ENCODE measurements around the gene CNN2. TPM values are rescaled to one million over a fixed set of nuclear protein-coding genes. Genes with fewer than 3 reads are reported as not detected.
A peak's percentile ranks its signal among the peaks of the same experiment; 100 is the strongest.

Gene CNN2
- total RNA-seq (2021), result 524 and 529 TPM in 2 replicates
- long read RNA-seq, transcript CNN2-201 (7 exons, 2,179 nt), result major isoform, 2,774 of 3,185 reads
- long read RNA-seq, transcript CNN2-202 (6 exons, 2,033 nt), result minor isoform, 156 of 3,185 reads
- long read RNA-seq, transcript CNN2-206 (1 exons, 2,266 nt), result minor isoform, 56 of 3,185 reads
- long read RNA-seq, transcript CNN2-208 (6 exons, 828 nt), result minor isoform, 24 of 3,185 reads
- long read RNA-seq, partial matches to known transcripts, result 97 of 3,185 reads
- long read RNA-seq, other reads (novel, unspliced or antisense), result 53 of 3,185 reads

DNA sequence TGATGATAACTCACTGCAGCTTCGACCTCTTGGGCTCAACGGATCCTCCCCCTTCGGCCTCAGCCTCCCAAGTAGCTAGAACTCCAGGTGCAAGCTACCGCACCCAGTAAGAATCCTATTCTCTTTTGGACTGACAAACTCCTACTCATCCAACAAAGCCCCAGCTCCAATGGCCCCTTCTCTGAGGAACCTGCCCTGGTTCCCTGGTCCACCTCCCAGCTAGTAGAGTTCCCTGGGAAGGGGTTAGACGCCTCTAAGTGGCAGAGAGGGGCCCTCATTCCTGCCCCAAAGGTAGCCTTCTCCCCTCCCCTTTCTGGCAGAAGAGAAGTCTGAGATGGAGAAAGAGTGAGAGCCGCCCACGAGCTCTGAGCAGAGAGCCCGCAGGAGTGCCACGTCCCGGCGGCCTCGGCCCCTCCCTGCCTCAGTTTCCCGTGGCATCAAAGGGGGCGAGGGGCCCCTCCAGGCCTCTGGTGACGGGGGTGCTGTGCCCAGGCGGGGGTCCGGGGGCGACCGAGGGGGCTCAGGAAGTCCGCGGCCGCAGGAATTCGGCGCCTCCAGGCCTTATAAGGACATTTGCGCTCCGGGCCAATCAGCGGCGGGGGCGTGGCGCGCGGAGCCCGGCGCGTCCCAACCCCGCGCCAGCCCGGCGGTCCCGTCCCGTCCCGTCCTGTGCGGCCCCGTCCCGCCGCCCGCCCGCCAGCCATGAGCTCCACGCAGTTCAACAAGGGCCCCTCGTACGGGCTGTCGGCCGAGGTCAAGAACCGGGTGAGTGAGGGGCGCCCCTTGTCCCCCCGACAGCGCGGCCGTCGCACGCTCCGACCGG lies at the start of gene CNN2:
CNN2 (plus strand) TSS at position 649 of the 823 bp plus-strand sequence; CDS start at position 703, 54 bp downstream.
- Histone ChIP-seq H3K18ac (ENCODE audit: insufficient read length, low read depth, low read length) (peak within 1 kb of the TSS; percentile 100), H4K5ac (ENCODE audit: insufficient read length, low read depth, low read length) (no peak within 1 kb of the TSS), H3K79me2 (ENCODE audit: insufficient read depth, low read length) (peaks cover 15% of the 10 kb centered on the region; the same call in 1 of the 2 replicates), H4K20me1 (ENCODE audit: control insufficient read depth, insufficient read depth, insufficient read length) (no peaks in the 10 kb centered on the region), H3K4ac (ENCODE audit: low read depth, low read length) (peak within 1 kb of the TSS; percentile 99), H4K91ac (ENCODE audit: insufficient read length, low read depth, low read length) (peak within 1 kb of the TSS; percentile 97), H3K79me1 (ENCODE audit: insufficient read depth, low read depth, low read length, poor library complexity, severe bottlenecking) (peaks cover 7% of the 10 kb centered on the region), H2BK15ac (ENCODE audit: low read depth, low read length) (peak within 1 kb of the TSS; percentile 100), H2BK5ac (ENCODE audit: insufficient read length, low read length) (peak within 1 kb of the TSS; percentile 82), H3K23me2 (ENCODE audit: insufficient read length, low read depth, low read length, poor library complexity, severe bottlenecking) (peaks cover 16% of the 10 kb centered on the region), H2AFZ (ENCODE audit: low read length) (no peak within 1 kb of the TSS), H3K9ac (ENCODE audit: extremely low read depth, insufficient read length, low read length) (peak within 1 kb of the TSS; percentile 83), H3K27ac (ENCODE audit: insufficient read length, low read depth, low read length) (peak within 1 kb of the TSS; percentile 46), H3K14ac (ENCODE audit: insufficient read depth, low read length) (peak within 1 kb of the TSS; percentile 100), H3K27me3 (ENCODE audit: insufficient read depth, low read length) (no peaks in the 10 kb centered on the region), H3K4me1 (ENCODE audit: insufficient read depth, low read length) (no peaks in the 10 kb centered on the region), H3K4me2 (ENCODE audit: insufficient read depth, insufficient read length, low read length) (peak within 1 kb of the TSS; percentile 90), H3K23ac (ENCODE audit: insufficient read length, low read depth, low read length) (no peak within 1 kb of the TSS), H2AK5ac (ENCODE audit: insufficient read length, low read length) (no peak within 1 kb of the TSS), H2BK12ac (ENCODE audit: insufficient read length, low read depth, low read length) (peak within 1 kb of the TSS; percentile 97), H4K8ac (replicated peaks; ENCODE audit: insufficient read length, low read depth, low read length) (no peak within 1 kb of the TSS), H2BK120ac (ENCODE audit: low read depth, low read length, poor library complexity, severe bottlenecking) (peak within 1 kb of the TSS; percentile 100), H3T11ph (ENCODE audit: low read length) (peak within 1 kb of the TSS; percentile 99), H3K56ac (ENCODE audit: insufficient read length, low read depth, low read length) (no peak within 1 kb of the TSS), H2BK20ac (ENCODE audit: low read depth, low read length, poor library complexity, severe bottlenecking) (peak within 1 kb of the TSS; percentile 27), H3K9me3 (ENCODE audit: control insufficient read depth, low read depth, low read length) (no peaks in the 10 kb centered on the region)
- H3K9me3 Mint-ChIP-seq, result no peaks in the 10 kb centered on the region; a peak in 1 of 5 replicates
- H3K4me1 Mint-ChIP-seq, result peaks cover 4 to 24% of the 10 kb centered on the region in 2 experiments; a peak in 3 of 4 replicates
- no peaks in the 10 kb centered on the region; the same call in 1 of the 2 replicates for H3K27me3 Mint-ChIP-seq (ENCODE audit: low read depth)
- peaks cover 9 to 16% (median 16%) of the 10 kb centered on the region in 3 experiments for H3K36me3 Mint-ChIP-seq (ENCODE audit: insufficient read depth in 1 of 3, low read depth in 3 of 3)
- peak within 1 kb of the TSS; percentile 97 to 99 (median 98) for H3K27ac Mint-ChIP-seq
- no CpG with 5 or more reads among the region's 63 CpGs for WGBS (ENCODE audit: extremely low coverage, insufficient read length, low lambda C conversion rate)
- peak within 1 kb of the TSS; percentile 91 to 98 for H3K4me3 Mint-ChIP-seq
- TF ChIP-seq, protein P1, sequence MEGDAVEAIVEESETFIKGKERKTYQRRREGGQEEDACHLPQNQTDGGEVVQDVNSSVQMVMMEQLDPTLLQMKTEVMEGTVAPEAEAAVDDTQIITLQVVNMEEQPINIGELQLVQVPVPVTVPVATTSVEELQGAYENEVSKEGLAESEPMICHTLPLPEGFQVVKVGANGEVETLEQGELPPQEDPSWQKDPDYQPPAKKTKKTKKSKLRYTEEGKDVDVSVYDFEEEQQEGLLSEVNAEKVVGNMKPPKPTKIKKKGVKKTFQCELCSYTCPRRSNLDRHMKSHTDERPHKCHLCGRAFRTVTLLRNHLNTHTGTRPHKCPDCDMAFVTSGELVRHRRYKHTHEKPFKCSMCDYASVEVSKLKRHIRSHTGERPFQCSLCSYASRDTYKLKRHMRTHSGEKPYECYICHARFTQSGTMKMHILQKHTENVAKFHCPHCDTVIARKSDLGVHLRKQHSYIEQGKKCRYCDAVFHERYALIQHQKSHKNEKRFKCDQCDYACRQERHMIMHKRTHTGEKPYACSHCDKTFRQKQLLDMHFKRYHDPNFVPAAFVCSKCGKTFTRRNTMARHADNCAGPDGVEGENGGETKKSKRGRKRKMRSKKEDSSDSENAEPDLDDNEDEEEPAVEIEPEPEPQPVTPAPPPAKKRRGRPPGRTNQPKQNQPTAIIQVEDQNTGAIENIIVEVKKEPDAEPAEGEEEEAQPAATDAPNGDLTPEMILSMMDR (conservative IDR thresholded peaks at IDR 0.05), result no peak
- DNase-seq, result peak; percentile 87

Data from H9 (cell line).